DND-41 (cell line): ENCODE results near the gene FCRL6.

Experiments used
- EZH2 ChIP-seq: IDR thresholded peaks from 3 replicates; pipeline ENCODE4 v1.6.1; 2012; ENCODE audit warnings: borderline replicate concordance, low read depth, mild to moderate bottlenecking, moderate library complexity, low read length, inconsistent platforms; ENCODE audit not compliant: severe bottlenecking
- TF ChIP-seq, protein P1 (sequence below): IDR thresholded peaks from 2 replicates; pipeline ENCODE4 v1.5.1; 2012; ENCODE audit warnings: borderline replicate concordance, low read length, moderate library complexity, mild to moderate bottlenecking; ENCODE audit not compliant: poor library complexity, severe bottlenecking; ENCODE audit errors: extremely low read depth

DNA sequence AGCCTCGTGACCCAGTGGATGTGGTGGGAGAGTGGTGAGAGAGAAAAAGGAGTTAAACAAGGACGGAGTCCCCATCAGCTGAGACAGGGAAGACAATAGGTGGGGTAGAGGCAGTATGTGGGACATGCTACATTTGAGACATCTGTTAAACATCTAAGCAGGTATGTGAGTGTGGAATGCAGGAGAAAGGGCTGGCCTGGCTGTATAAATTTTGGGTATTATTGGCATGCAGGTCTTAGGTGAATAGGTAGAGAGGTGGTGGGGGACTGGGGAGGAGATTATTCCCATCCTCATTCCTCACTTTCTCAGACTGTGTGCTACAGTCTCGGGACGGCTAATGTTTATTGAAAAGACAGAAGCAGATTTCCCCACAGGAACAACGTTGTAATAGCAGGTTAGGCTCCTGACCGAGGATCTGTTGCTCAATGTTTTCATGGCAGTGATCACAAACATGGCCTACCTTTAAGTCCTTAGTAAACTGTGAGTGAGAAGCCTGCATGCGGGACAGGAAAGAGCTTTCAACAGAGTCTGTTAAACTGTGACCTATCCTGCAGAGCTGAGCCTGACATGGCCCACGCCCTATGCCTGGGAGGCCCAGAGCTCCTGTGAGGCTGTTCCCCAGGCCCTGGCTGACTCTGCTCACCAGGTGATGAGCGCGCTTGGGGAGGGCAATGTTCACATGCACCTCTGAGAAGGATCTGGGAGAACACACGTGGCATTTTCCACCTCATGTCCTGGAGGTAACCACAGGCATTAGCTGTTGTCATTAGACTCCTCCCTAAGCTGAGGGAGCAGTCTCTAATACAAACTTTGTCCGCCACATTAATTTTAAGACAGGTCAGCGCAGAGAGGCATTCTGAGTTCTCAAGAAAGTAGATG, 43.8 kb downstream of the FCRL6 start:
- TF ChIP-seq, protein P1, sequence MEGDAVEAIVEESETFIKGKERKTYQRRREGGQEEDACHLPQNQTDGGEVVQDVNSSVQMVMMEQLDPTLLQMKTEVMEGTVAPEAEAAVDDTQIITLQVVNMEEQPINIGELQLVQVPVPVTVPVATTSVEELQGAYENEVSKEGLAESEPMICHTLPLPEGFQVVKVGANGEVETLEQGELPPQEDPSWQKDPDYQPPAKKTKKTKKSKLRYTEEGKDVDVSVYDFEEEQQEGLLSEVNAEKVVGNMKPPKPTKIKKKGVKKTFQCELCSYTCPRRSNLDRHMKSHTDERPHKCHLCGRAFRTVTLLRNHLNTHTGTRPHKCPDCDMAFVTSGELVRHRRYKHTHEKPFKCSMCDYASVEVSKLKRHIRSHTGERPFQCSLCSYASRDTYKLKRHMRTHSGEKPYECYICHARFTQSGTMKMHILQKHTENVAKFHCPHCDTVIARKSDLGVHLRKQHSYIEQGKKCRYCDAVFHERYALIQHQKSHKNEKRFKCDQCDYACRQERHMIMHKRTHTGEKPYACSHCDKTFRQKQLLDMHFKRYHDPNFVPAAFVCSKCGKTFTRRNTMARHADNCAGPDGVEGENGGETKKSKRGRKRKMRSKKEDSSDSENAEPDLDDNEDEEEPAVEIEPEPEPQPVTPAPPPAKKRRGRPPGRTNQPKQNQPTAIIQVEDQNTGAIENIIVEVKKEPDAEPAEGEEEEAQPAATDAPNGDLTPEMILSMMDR, result no peak
- no peak for TF ChIP-seq EZH2
